Hypothalamus (tissue), 51 donors: ENCODE results near the gene LYRM1.

ENCODE experiments used
- DNase-seq, 51 donors: peaks; one replicate each; lab custom pipeline; 2025; lab: John Stamatoyannopoulos, UW

Gene LYRM1

DNA sequence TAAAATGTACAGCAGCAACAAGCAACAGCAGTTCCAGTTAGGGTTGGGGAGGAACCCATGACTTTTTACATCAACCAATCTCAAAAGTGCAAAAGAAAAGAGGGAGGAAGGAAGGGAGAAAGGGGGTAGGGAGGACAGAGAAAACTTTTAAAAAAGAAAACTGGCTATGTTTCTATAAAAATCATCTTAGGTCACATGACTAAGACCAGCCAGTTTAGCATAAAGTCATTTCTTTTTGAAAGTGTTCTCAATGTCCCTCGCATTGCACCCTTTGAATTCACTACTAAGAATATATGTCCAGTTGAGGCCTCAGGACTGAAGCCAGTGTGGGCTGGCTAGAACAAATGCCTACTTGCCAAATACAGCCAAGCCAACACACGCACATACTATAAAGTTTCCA lies 29.3 kb upstream of the LYRM1 start:
- no peak for DNase-seq

DNA sequence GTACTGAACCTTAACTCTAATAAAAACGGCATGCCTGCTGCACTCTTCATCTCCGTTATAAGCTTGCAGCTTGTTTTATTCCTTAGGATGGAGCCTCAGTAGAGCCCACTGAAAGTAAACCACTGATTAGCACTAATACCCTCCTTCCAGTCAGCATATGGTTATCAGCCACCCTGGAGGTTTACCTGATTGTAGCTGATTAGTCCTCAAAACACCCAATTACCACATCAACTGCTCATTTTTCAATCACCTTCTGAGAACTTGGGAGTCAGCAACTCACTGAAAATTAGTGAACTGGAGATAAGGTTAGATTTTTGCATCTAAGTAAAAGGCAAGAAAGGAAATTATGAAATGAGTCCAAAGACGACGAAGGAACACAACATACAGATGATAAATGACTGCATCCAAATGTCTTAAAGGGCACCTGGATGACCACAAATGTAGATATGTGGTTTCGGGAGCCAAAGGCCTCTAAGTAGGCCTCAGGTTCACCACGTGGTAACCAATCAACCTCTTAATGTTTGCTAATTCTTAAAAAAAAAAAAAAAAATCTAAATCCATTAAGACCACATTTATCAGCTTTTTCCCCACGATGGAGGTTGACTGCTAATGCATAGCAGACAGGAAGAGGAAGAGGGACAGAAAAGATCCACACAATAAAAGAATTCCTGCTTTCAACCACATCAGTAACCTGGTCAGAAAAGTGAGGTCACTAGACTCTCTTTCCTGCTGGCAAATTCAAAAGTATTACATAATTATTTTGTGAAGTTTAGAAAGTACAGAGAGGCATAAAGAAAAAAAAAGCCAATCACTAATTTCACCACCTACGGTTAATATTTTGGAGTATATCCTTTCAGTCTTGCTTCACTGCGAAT lies 28.4 kb upstream of the LYRM1 start:
- DNase-seq = no peak

DNA sequence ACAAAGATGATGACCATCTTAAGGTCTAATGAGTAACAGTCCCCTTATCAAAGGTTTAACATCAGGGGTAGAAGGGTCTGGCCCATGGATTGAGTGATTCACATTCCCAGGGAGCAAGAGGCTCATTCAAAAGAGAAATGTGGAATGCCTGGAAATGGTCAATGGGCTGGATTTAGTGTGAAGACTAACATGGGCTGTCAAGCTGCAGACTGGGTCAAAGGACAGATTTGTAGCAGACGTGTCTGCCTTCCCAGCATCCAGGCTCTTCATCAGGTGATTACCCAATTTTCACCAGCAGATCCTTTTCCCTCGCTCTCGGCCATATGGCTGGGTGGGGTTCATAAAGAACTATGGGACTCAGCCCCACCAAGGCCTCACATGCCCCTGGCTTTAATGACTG lies 27.2 kb upstream of the LYRM1 start:
- no peak for DNase-seq

DNA sequence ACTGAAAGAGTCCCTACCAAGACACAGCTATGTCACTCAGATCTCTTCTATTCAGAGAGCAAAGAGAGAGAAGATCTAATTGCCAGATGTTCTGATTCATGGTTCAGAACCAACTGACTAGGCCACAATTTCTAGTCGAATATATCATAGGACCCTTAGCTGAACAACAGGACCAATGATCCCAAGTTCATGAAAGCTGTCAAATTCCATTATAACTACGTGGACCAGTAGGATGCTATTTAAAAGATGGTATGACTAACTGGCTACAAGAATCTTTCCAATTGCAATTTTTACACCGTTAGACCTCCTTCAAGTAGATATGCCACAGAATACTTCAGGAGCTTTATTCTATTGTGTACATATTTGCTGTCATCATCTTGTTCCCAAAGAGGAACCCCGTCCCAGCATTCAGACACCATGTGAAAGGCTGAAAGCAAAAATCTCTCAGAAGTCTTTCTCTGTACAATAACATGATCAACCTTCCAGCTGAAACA lies 26.4 kb upstream of the LYRM1 start:
- DNase-seq = no peak

DNA sequence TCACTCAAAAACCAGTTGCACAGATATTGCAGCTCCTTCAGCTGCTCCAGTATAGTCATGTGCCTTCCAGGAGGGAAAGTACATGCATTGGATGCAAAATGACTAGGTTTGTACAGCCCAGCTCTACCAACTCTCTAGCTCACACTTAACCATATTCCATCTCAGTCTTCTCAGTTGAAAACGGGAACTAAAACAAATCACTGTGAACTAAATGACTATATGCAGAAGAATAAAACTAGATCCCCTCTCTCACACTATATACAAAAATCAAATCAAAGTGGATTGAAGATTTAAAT lies 25.3 kb upstream of the LYRM1 start:
- no peak for DNase-seq

DNA sequence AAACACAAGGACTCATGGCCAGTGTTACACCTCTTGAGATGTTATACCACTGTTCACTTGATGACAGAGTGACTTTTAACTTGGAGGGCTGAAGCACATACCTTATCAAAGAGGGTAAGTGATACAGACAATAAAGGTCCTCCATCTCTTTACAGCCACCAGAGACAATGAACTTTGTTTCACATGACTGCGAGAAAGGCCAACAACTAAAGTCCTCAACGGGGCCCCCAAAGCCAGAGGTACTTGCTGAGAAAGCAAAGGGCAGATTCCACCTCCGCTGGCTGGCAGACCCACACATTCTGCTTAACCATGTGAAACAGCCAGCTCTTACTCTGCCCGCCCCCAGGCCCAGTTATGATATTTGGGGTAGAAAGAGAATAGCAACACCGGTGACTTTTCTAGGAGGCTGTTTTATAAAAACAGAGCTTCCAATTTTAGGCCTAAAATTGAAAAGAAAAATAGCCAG lies 21.9 kb upstream of the LYRM1 start:
- no peak for DNase-seq

DNA sequence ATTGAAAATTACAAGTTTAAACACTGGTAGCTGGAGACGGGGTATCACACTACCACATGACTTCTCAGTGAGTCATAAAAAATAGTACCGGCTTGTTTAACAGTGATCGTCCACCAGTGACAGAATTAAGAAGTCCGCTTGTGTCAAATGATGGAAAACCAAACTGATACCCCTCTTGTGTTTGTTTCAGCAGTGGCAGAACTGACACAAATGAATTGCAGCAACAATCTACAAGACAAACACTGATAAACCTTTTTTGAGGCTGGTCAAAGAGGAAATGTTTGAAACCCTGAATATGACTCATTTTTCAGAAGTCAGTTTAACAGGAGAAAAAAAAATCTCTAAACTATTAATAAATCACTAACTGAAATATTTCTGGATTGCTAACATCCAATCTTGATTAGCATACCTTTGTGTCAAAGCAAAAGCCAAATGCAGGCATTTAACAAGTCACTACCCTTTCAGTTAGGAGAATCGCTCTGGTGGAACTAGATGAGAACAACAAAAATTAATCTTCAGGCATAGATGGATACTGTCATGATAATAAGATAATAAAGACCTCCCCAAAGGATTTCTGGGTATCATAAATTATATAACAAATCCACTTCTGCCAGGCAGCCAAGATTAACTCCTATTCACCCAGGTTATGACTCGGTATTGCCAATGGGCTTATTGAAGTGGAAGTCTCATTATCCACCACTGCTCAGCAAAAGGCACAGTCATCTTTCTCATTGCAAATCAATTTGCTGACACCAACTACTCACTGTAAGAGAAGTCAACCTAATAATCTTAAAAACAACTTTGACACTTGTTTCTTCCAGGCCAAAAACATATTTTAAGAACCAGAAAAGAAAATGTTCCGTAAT lies 21.2 kb upstream of the LYRM1 start:
- DNase-seq = peak in 1 of 51 donors; percentile 41

DNA sequence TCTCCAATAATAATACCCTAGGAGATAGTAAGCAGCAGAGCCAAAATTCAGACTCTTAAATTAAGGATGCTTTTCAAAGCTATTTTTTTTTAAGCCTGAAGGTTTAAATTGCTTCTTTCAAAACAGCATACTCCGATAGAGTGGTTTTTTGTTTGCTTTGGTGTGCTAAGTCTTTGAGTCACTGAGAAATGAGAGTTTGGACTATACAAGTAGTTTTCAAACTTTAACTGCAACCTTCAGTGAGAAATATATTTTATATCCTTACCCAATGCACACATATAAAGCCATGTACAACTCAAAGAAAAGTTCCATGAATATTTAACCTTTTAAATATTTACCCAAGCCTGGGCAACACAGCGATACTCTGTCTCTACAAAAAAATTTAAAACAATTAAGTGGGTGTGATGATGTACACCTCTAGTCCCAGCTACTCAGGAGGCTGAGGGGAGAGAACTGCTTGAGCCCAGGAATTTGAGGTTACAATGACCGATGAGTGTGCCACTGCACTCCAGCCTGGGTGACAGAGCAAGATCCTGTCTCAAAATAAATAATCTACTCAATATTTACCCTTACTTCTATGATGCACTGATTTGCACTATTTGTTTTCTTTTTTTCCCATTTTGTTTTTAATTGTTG lies 19.6 kb upstream of the LYRM1 start:
- no peak for DNase-seq

DNA sequence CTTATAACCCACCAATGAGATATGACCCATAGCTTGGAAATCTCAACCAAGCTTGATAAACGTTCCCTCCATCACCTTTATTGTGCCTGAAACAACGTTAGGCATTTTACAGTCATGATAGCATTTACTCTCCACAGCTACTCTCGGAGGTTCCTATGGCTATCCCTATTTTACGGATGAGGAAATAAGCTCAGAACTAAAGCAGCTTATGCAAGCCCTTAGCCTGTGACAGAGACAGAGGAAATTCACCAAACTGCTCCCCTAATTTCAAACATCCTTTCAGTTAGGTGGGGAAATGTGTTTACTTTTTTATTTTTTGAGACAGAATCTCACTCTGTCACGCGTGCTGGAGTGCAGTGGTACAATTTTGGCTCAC lies 19.1 kb upstream of the LYRM1 start:
- no peak for DNase-seq

DNA sequence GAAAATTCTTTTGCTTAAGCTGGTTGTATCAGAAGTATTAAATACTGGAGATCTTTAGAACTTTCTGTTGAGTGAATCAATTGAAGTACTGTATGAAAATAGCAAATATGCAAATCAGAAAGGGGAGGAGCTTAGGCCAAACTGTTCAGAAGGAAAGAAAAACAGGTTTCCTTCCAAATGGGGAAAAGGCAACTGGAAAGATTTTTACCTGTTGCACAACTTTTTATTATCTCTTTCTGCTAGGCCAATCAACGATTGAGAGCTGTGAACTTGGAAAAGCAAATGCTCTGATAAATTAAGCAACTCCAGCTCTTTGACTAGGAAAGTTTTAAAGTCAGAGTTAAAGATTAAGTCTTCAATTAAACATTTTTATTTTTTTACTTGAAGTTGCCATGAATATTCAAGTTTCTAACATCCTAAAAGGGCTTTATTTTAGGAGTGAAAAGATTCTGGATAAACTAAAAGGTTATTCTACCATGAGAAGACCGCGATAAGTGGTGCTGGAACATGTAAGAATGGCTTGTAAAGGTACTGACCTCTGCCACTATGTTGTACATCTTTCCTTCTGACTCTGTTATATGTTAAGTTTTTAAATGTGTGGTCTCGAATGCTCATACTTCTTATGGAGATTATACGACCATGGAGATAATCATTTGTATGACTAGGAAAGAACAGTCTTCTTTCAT lies 16.9 kb upstream of the LYRM1 start:
- no peak for DNase-seq

DNA sequence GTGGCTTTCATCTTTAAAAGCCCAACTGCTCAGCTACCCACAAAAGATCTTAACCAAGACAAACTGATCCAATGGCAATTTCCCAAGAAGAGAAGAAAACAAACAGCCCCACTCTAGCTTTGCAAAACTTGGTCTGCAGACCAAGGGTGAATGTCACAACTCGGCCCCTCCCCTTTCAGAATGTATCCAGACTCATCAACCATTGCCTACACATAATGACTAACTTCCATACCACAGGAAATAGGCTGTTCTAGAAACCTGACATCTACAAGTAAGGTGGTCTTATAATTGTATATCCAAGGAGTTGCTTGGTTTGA lies 16.4 kb upstream of the LYRM1 start:
- no peak for DNase-seq

DNA sequence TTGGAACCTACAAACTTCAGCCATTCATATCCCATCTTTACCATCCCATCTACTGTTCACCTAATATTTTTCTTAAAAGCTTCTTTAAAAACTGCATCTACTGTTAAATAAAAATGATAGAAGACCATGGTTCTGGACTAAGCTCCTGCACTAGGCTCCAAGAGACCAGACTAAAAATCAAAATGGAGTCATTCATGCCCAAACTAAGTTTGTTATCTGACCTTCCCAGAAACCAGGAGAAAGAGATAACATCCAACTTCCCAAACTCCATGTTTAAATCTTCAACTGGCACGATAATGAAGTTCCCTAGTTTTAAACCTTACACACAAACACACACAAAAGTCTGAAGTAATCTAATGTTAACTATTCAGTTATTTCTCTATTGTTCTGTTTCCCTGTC lies 14.3 kb upstream of the LYRM1 start:
- DNase-seq = no peak

DNA sequence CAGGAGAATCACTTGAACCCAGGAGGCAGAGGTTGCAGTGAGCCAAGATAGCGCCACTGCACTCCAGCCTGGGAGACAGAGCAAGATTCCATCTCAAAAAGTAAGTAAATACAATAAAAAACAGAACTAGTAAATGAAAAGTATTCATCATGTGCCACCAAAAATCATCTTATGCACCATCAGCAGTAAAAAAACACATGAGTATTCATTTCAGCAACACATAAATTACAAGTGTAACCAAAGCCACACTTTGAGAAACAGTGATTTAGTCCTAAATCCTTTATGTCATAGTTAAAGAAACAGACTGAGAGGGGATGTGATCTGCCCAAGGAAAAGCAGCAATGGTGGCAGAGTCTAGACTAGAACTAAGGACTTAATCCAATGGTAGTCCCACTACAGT lies 13.4 kb upstream of the LYRM1 start:
- DNase-seq = no peak

DNA sequence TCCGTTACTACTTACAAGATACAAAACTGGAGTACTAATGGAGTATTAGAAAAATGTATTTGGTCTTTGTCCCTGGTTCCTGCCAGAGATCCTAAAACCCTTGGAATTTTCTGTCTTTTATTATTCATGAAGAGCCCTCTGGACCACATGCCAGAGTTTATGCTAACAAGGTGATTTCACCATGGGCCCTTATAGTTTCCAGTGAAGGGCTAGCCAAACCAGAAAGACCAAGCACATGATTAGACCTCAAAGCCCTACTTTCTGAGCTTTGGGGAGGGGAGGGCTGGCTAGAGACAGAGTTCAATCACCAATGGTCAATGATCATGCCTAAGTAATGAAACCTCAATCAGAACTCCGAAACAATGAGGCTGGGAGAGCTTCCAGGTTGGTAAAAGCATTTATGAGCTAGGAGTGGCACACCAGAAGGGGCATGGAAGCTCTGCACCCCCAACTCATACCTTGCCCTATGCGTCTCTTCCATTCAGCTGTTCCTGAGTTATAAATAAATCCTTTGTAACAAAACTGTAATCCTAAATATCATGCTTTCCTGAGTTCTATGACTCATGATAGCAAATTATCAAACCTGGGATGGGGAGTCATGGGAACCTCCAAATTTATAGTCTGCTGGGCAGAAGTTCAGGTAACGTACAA lies 10.8 kb upstream of the LYRM1 start:
- DNase-seq = no peak

DNA sequence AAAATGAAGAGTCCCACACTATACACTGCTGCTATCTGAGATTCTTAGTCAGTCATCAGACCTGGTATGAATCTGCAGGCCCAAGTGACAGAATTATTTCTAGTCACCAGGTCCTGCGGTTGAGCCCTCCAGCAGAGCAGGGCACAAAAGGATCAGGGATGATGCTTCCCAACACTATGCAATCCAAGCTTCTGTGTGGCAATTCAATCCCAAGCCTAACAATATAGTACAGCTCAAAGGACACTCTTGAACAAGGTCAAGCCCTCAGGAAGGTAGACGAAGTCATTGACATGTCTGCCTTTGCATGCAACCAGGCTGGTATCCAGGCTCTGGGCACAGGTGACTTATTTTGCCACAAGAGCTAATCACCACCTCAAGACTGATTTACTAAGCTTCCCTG lies 6.2 kb upstream of the LYRM1 start:
- DNase-seq = no peak

DNA sequence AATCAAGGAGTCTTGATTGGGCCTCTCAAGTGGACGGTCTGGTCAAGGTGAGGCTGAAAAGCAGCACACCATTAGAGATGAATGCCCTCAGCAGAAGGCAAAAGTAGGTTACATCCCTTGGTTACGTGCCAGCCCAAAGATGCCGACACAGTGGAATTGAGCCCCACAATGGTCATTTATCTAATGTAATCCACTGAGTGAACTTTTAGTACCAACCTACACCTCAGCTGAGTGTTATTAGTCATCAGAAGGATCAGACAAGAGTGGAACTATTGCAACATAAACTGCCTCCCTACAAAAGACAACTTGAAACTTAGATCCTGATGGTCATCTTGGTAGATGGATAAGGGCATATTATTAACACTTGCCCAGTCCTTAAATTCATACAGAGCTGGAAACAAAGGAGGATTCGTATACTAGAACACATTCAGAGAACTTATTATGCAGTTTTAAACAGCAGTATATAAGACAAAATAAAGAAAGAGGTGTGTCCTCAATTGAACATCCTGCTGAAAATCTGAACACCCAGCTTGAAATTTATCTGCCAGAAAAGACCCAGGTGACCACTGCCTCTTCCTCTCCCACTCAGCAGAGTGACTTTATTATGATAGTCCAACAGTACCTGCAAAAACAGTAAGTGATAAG lies 3.2 kb upstream of the LYRM1 start:
- DNase-seq = peak in 1 of 51 donors; percentile 9

DNA sequence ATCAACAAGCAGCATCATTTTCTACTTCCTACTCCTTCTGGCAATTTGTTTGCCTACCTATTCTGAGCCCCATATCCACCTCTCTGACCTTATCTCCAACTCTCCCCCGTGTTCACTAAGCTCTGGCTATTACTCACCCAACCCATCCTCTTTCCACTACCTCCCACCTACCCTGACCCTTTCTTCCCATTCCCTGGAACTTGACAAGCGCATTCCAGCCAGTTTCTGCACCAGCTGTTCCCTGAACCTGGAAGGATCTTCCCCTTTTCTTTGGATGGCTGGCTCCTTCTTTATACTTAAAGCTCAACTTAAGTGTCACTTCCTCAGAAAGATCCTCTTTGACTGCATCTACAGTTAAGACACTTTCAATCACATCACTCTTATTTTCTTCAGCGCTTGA lies 2.6 kb upstream of the LYRM1 start:
- no peak for DNase-seq

DNA sequence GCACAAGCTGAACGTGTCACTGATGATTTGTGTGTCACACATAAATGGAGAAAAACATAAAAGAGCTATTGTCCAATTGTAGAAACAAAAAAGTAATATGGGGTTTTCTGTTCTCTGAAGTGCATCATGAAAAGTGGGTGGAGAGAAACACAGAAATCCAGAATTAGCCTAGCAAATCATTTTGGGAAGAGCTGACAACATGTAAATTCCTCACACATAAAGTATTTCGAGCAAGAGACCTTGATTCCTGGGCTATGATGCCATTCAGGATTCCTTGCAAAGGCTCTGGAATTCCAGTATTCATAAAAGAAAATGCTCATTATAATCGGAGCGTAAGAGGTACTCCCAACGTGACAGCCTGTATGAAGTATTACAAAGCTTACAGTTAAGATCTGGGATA lies 1.5 kb upstream of the LYRM1 start:
- peak in 1 of 51 donors; percentile 60 for DNase-seq

DNA sequence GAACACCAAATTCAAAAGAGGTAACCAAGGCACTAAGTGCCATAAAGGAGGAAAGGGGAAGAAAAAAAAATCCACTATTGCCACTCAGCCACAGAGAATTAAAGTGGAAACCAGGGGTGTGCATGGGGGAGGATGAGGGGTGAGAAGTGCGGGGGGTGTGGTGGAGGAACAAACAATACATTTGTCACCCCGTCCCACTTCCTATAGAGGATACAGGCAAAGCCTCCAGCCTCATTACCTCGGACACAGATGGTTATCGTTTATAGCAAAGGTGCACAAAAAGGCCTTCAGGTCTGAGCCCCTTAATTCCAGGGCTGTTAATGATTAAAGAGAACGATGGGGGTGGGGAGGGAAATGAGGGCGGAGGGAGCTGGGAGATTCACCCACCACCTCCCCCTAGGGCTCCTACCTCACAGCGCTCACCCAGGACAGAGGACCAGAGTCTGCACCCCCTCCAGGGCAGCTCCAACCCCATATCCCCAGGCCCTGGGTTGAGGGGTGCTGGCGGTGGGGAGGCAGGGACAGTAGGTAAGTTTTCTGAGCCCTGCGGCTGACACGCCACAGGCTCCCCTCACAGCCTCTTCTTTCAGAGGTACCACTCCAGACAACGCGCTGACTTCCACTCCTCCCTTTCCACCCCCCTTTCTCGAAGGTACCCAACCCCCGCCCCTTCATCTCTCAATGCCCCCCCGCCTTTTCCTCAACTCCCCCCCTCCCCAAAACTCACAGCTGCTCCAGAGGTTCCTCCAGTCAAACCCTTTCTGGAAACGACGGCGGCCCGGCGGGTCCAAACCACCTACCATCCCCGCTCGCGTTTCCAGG lies 883 bp upstream of the LYRM1 start:
- DNase-seq = peak in 12 of 51 donors; percentile 24 to 60 (median 43)
